Liver (tissue), 9 donors: ENCODE results near the gene NPAS2. TPM values are rescaled to one million over a fixed set of nuclear protein-coding genes. Genes with fewer than 3 reads are reported as not detected.

Experiments
- DNase-seq: peaks from one replicate; pipeline ENCODE4 v3.0.0-alpha.2; 2017; ENCODE audit warnings: low spot score
- H3K27ac ChIP-seq, 2 donors: one replicate each; pipeline ENCODE4 v1.7.0; 2013; ENCODE audit warnings: inconsistent platforms in 2 of 2, low read length in 2 of 2, control low read depth in 1 of 2, low read depth in 1 of 2, mild to moderate bottlenecking in 1 of 2
- H3K27me3 ChIP-seq, 4 donors: one replicate each; pipeline versions ENCODE4 v1.6.1 to v1.7.0; 2013; ENCODE audit warnings: low read length in 3 of 4, inconsistent platforms in 1 of 4, mild to moderate bottlenecking in 1 of 4, moderate library complexity in 1 of 4; ENCODE audit not compliant: control insufficient read depth in 4 of 4, insufficient read depth in 4 of 4
- H3K36me3 ChIP-seq, 4 donors: one replicate each; pipeline versions ENCODE4 v1.6.1 to v1.7.0; 2013; ENCODE audit warnings: low read length in 3 of 4, mild to moderate bottlenecking in 3 of 4, low read depth in 1 of 4, moderate library complexity in 1 of 4; ENCODE audit not compliant: control insufficient read depth in 4 of 4, insufficient read depth in 3 of 4
- H3K4me1 ChIP-seq, 4 donors: one replicate each; pipeline versions ENCODE4 v1.6.1 to v1.7.0; 2013; ENCODE audit warnings: low read length in 3 of 4, mild to moderate bottlenecking in 3 of 4, moderate library complexity in 1 of 4; ENCODE audit not compliant: control insufficient read depth in 4 of 4, insufficient read depth in 4 of 4
- H3K4me3 ChIP-seq, 3 donors: one replicate each; pipeline versions ENCODE4 v1.6.1 to v1.7.0; 2013; ENCODE audit warnings: low read length in 3 of 3, control low read depth in 1 of 3, low read depth in 1 of 3, mild to moderate bottlenecking in 1 of 3
- H3K9ac ChIP-seq, 2 donors: one replicate each; pipeline ENCODE4 v1.7.0; 2013; ENCODE audit warnings: low read length in 2 of 2, mild to moderate bottlenecking in 2 of 2, moderate library complexity in 2 of 2, control low read depth in 1 of 2, low read depth in 1 of 2
- H3K9me3 ChIP-seq, 4 donors: one replicate each; pipeline versions ENCODE4 v1.6.1 to v1.7.0; 2013; ENCODE audit warnings: low read length in 3 of 4; ENCODE audit not compliant: control insufficient read depth in 4 of 4
- CTCF ChIP-seq: fragments of 150-350 bp; IDR thresholded peaks from 2 replicates; pipeline ENCODE4 v1.5.1; 2017; ENCODE audit warnings: improper control_type of control experiment, low read depth, low read length; ENCODE audit not compliant: missing input control
- EGR1 ChIP-seq, 2 donors: IDR thresholded peaks; 2 replicates each; pipeline ENCODE4 v1.6.1; 2016 to 2018; ENCODE audit warnings: antibody characterized with exemption in 2 of 2, low read depth in 2 of 2
- FOXA1 ChIP-seq: IDR thresholded peaks from 2 replicates; pipeline ENCODE4 v1.6.1; 2016; ENCODE audit warnings: antibody characterized with exemption
- FOXA2 ChIP-seq: IDR thresholded peaks from 2 replicates; pipeline ENCODE4 v1.6.1; 2016; ENCODE audit warnings: antibody characterized with exemption
- GABPA ChIP-seq, 2 donors: IDR thresholded peaks in 1 of 2; conservative IDR thresholded peaks in 1 of 2; 2 replicates each; pipeline ENCODE4 v1.6.1; 2016; ENCODE audit warnings: antibody characterized with exemption in 2 of 2, mild to moderate bottlenecking in 1 of 2, moderate library complexity in 1 of 2
- HNF4A ChIP-seq, 2 donors: conservative IDR thresholded peaks; 2 replicates each; pipeline ENCODE4 v1.6.1; 2016; ENCODE audit warnings: antibody characterized with exemption in 2 of 2, mild to moderate bottlenecking in 2 of 2
- HNF4G ChIP-seq: IDR thresholded peaks from 2 replicates; pipeline ENCODE4 v1.6.1; 2016; ENCODE audit warnings: antibody characterized with exemption
- JUND ChIP-seq, 2 donors: IDR thresholded peaks; 2 replicates each; pipeline ENCODE4 v1.6.1; 2016; ENCODE audit warnings: antibody characterized with exemption in 2 of 2
- MAX ChIP-seq: IDR thresholded peaks from 2 replicates; pipeline ENCODE4 v1.6.1; 2016; ENCODE audit warnings: antibody characterized with exemption
- NR2F2 ChIP-seq: IDR thresholded peaks from 2 replicates; pipeline ENCODE4 v1.6.1; 2016; ENCODE audit warnings: antibody characterized with exemption
- RAD21 ChIP-seq, 2 donors: IDR thresholded peaks; 2 replicates each; pipeline ENCODE4 v1.6.1; 2016; ENCODE audit warnings: antibody characterized with exemption in 2 of 2, mild to moderate bottlenecking in 2 of 2
- REST ChIP-seq: IDR thresholded peaks from 2 replicates; pipeline ENCODE4 v1.6.1; 2016; ENCODE audit warnings: antibody characterized with exemption, mild to moderate bottlenecking
- RXRA ChIP-seq, 2 donors: IDR thresholded peaks; 2 replicates each; pipeline ENCODE4 v1.6.1; 2017 to 2018; ENCODE audit warnings: antibody characterized with exemption in 2 of 2, mild to moderate bottlenecking in 1 of 2
- SP1 ChIP-seq: IDR thresholded peaks from 2 replicates; pipeline ENCODE4 v1.6.1; 2018; ENCODE audit warnings: antibody characterized with exemption, mild to moderate bottlenecking
- TAF1 ChIP-seq: conservative IDR thresholded peaks from 2 replicates; pipeline ENCODE4 v1.6.1; 2016; ENCODE audit warnings: antibody characterized with exemption, mild to moderate bottlenecking
- YY1 ChIP-seq: IDR thresholded peaks from 2 replicates; pipeline ENCODE4 v1.6.1; 2016; ENCODE audit warnings: antibody characterized with exemption, mild to moderate bottlenecking
- ZBTB33 ChIP-seq: IDR thresholded peaks from 2 replicates; pipeline ENCODE4 v1.6.1; 2016; ENCODE audit warnings: antibody characterized with exemption
- WGBS: extraction: QIAGEN DNeasy Blood & Tissue Kit; methylation state at CpG from one replicate; pipeline ENCODE4 v1.1.7; 2013; 5-methylcytosine and 5-hydroxymethylcytosine counted together
- polyA plus RNA-seq, 2 donors: library from polyadenylated mRNA; stranded (reverse) in 1 of 2; unstranded in 1 of 2; fragments of 200-250 nt in 1 of 2; fragments of >200 nt in 1 of 2; fragmentation: Nextera tagmentation in 1 of 2; extraction: Ambion mirVana in 1 of 2; gene quantifications; one replicate each; pipeline versions ENCODE4 v1.2.1 to v1.2.3, GENCODE V29; 2013 to 2015
- total RNA-seq, 2 donors: library from RNA; depleted of rRNA; stranded (reverse); fragments of >200 nt; gene quantifications; one replicate each; pipeline ENCODE4 v1.2.3, GENCODE V29; 2014
- TF ChIP-seq, protein P1 (sequence below): IDR thresholded peaks from 2 replicates; pipeline ENCODE4 v1.6.1; 2016; ENCODE audit warnings: antibody characterized with exemption
- donor health status: healthy.
- donor health status: healthy.
- donor health status: healthy.
- donor health status: healthy.
- donor health status: healthy.

The NPAS2 gene
- total and polyA plus RNA-seq, 4 donors: 0.33 to 24.3 (median 6.6) TPM

GRCh38 chr2:100955226-100955625, 135.3 kb downstream of the NPAS2 start:
- no peak for DNase-seq
- TF ChIP-seq GABPA (IDR thresholded peaks at IDR 0.05 in 1 of 2, conservative IDR thresholded peaks at IDR 0.05 in 1 of 2): no peak
- no peak for TF ChIP-seq FOXA1
- no peak for TF ChIP-seq RAD21 (IDR thresholded peaks at IDR 0.05)
- no peak for TF ChIP-seq TAF1
- no peak for TF ChIP-seq HNF4A (conservative IDR thresholded peaks at IDR 0.05)
- TF ChIP-seq JUND (IDR thresholded peaks at IDR 0.05): no peak
- no peak for TF ChIP-seq ZBTB33
- TF ChIP-seq YY1: no peak
- TF ChIP-seq, protein P1, sequence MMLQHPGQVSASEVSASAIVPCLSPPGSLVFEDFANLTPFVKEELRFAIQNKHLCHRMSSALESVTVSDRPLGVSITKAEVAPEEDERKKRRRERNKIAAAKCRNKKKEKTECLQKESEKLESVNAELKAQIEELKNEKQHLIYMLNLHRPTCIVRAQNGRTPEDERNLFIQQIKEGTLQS: no peak
- no peak for TF ChIP-seq HNF4G
- TF ChIP-seq CTCF: no peak
- no peak for TF ChIP-seq MAX
- TF ChIP-seq EGR1 (IDR thresholded peaks at IDR 0.05; ENCODE audit: low read depth in 2 of 2): no peak
- no peak for TF ChIP-seq RXRA (IDR thresholded peaks at IDR 0.05)
- TF ChIP-seq NR2F2: no peak
- TF ChIP-seq SP1: no peak
- no peak for TF ChIP-seq REST
- no peak for TF ChIP-seq FOXA2
- 96% methylated on average over 4 of the region's 4 CpGs for WGBS
- peaks cover 5 to 17% (median 10%) of the 10 kb centered on the region in 4 donors for H3K4me1 ChIP-seq
- H3K9me3 ChIP-seq: no peaks in the 10 kb centered on the region
- no peaks in the 10 kb centered on the region for H3K27me3 ChIP-seq
- H3K36me3 ChIP-seq: no peaks in the 10 kb centered on the region
- no peak overlapping the region for H3K9ac ChIP-seq
- no peak overlapping the region for H3K4me3 ChIP-seq
- no peak overlapping the region for H3K27ac ChIP-seq
